Nephron (organoid): ENCODE results near the gene GARIN5A.

Source experiments
- H3K27ac Mint-ChIP-seq, 3 experiments: 2 replicates each; pipeline ENCODE4 v1.8.0; 2020; ENCODE audit warnings: mixed read lengths in 3 of 3, mild to moderate bottlenecking in 2 of 3, moderate library complexity in 1 of 3
- H3K27me3 Mint-ChIP-seq: 2 replicates; pipeline ENCODE4 v1.8.0; 2021; ENCODE audit warnings: low read depth, mild to moderate bottlenecking, moderate library complexity, mixed read lengths
- H3K36me3 Mint-ChIP-seq: 2 replicates; pipeline ENCODE4 v1.8.0; 2020; ENCODE audit warnings: low read depth, mixed read lengths
- H3K4me1 Mint-ChIP-seq: 2 replicates; pipeline ENCODE4 v1.8.0; 2020; ENCODE audit warnings: mixed read lengths
- H3K4me3 Mint-ChIP-seq, 3 experiments: 2 replicates each; pipeline ENCODE4 v1.8.0; 2020; ENCODE audit warnings: mild to moderate bottlenecking in 3 of 3, mixed read lengths in 3 of 3, moderate library complexity in 2 of 3
- H3K9me3 Mint-ChIP-seq: 2 replicates; pipeline ENCODE4 v1.8.0; 2020; ENCODE audit warnings: mixed read lengths
- TF ChIP-seq, protein P1 (sequence below), 3 experiments: fragments of 200-600 bp; sonication (generic); IDR thresholded peaks; one replicate each; pipeline ENCODE4 v1.5.0; 2021; ENCODE audit warnings: antibody characterized with exemption in 3 of 3; ENCODE audit not compliant: unreplicated experiment in 3 of 3

The GARIN5A gene

DNA sequence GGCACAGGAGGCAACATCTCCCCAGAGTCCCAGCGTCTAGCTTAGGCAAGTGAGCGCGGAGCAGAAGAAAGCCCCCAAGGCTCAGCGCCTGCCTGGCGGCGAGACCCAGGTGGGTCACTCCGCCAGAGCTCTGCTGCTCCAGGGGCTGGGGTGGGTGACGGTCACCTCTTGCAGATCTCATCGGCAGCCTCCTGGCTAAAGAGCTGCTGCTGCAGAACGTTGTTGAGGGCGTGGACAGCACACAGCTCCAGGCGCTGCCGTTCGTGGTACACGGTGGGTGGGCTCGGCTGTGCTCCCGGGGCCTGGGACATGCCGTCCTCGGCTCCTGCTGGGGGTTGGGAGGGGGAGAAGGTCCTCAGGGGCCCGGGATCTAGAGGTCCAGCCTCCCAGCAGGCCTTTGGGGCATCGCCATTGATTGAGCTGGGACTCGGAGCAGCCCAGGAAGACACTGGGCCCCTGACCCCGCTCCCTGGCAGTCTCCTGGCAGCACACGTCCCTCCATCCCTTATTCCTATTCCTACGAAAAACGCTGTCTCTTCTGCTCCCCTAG is 33.5 kb upstream of the GARIN5A start:
- Mint-ChIP-seq H3K4me1 (peaks cover 35% of the 10 kb centered on the region), H3K9me3 (no peaks in the 10 kb centered on the region), H3K36me3 (no peaks in the 10 kb centered on the region), H3K4me3 (peak overlapping the region; percentile 89 to 93 (median 91)), H3K27me3 (no peaks in the 10 kb centered on the region), H3K27ac (peak overlapping the region; percentile 71 to 85 (median 83))
- TF ChIP-seq, protein P1, sequence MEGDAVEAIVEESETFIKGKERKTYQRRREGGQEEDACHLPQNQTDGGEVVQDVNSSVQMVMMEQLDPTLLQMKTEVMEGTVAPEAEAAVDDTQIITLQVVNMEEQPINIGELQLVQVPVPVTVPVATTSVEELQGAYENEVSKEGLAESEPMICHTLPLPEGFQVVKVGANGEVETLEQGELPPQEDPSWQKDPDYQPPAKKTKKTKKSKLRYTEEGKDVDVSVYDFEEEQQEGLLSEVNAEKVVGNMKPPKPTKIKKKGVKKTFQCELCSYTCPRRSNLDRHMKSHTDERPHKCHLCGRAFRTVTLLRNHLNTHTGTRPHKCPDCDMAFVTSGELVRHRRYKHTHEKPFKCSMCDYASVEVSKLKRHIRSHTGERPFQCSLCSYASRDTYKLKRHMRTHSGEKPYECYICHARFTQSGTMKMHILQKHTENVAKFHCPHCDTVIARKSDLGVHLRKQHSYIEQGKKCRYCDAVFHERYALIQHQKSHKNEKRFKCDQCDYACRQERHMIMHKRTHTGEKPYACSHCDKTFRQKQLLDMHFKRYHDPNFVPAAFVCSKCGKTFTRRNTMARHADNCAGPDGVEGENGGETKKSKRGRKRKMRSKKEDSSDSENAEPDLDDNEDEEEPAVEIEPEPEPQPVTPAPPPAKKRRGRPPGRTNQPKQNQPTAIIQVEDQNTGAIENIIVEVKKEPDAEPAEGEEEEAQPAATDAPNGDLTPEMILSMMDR (IDR thresholded peaks at IDR 0.05; ENCODE audit: unreplicated experiment in 3 of 3) = no peak

DNA sequence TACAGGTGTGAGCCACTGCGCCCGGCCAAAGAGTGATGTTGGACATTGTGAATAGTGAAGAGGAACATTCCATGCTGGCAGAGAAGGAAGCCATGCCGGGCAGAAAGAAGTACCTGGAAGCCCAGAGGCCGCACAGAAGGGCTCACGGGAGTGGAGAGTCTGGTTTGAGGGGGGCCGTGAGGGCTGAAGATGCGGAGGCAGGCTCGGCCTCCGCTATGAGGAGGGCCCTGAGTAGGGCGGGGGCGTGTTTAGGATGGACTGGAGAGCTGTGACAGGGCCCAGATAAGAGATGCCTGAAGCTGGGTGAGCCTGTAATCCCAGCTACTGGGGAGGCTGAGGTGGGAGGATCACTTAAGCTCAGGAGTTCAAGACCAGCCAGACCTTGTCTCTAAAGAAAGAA is 32.7 kb upstream of the GARIN5A start:
- Mint-ChIP-seq H3K27ac (peak overlapping the region in 1 of 3 experiments; percentile 81), H3K36me3 (no peaks in the 10 kb centered on the region), H3K9me3 (no peaks in the 10 kb centered on the region), H3K4me1 (peaks cover 35% of the 10 kb centered on the region), H3K27me3 (no peaks in the 10 kb centered on the region), H3K4me3 (peak overlapping the region; percentile 76 to 93 (median 83))
- TF ChIP-seq, protein P1 (IDR thresholded peaks at IDR 0.05; ENCODE audit: unreplicated experiment in 3 of 3) = no peak

DNA sequence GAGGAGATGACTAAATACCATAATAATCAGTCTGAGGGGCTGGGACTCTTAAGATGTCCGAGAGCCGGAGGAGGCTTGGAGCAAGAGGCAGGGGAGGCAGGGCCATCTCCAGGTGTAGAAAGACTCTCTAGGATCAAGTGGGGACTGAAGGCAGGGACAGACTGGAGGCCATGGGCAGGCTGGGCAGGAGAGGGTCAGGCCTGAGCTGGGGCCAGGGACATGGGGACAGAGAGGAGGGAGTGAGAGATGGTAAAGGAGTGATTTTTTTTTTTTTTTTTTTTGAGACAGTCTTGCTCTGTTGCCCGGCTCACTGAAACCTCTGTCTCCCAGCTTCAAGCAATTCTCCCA is 32.2 kb upstream of the GARIN5A start:
- peaks cover 35% of the 10 kb centered on the region for H3K4me1 Mint-ChIP-seq
- peak overlapping the region; percentile 40 to 89 (median 81) for H3K27ac Mint-ChIP-seq
- no peaks in the 10 kb centered on the region for H3K36me3 Mint-ChIP-seq
- H3K27me3 Mint-ChIP-seq = no peaks in the 10 kb centered on the region
- H3K4me3 Mint-ChIP-seq = peak overlapping the region; percentile 67 to 82 (median 75)
- TF ChIP-seq, protein P1 (IDR thresholded peaks at IDR 0.05; ENCODE audit: unreplicated experiment in 3 of 3) = no peak
- no peaks in the 10 kb centered on the region for H3K9me3 Mint-ChIP-seq

DNA sequence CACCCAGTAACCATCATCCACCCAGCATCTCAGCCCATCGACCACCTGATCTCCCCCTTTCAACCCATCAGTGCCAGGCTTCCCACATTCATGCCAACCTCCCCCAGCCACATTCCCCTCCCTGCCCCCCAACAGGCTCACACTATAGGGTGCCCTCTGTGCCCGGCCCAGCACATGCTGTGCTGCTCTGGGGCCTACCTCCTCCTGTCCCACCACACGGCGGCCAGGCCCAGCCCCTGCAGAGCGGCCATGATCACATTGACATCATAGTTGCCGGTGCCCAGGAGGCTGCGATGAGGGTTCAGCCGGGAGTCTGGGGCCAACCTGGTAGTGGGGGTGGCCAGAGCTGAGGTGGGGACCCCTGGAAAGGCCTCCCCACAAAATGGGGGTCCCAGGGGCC is 30.7 kb upstream of the GARIN5A start:
- H3K4me3 Mint-ChIP-seq = peak overlapping the region in 2 of 3 experiments; percentile 36 to 61
- H3K27ac Mint-ChIP-seq = no peak overlapping the region
- no peaks in the 10 kb centered on the region for H3K36me3 Mint-ChIP-seq
- TF ChIP-seq, protein P1 (IDR thresholded peaks at IDR 0.05; ENCODE audit: unreplicated experiment in 3 of 3) = no peak
- peaks cover 35% of the 10 kb centered on the region for H3K4me1 Mint-ChIP-seq
- no peaks in the 10 kb centered on the region for H3K27me3 Mint-ChIP-seq
- no peaks in the 10 kb centered on the region for H3K9me3 Mint-ChIP-seq

DNA sequence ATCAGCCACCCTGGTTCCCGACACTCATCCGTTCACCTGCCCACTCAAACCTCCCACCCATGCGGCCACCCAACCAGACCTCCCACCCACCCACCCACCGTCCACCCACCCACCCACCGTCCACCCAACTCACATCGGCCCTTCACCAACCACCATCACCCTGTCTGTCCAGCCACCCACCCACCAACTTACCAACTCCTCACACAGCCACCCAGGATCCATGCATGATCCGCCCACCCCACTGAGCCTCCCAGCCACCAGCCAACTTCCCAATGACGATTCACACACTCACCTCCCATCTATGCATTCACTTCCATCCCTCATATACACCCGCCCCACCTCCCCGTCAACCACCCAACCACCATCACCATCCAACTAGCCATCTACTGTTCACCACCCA is 30.1 kb upstream of the GARIN5A start:
- TF ChIP-seq, protein P1 (IDR thresholded peaks at IDR 0.05; ENCODE audit: unreplicated experiment in 3 of 3) = no peak
- Mint-ChIP-seq H3K36me3 (no peaks in the 10 kb centered on the region), H3K4me1 (peaks cover 35% of the 10 kb centered on the region), H3K9me3 (no peaks in the 10 kb centered on the region), H3K27me3 (peaks cover 3% of the 10 kb centered on the region), H3K4me3 (no peak overlapping the region), H3K27ac (no peak overlapping the region)

DNA sequence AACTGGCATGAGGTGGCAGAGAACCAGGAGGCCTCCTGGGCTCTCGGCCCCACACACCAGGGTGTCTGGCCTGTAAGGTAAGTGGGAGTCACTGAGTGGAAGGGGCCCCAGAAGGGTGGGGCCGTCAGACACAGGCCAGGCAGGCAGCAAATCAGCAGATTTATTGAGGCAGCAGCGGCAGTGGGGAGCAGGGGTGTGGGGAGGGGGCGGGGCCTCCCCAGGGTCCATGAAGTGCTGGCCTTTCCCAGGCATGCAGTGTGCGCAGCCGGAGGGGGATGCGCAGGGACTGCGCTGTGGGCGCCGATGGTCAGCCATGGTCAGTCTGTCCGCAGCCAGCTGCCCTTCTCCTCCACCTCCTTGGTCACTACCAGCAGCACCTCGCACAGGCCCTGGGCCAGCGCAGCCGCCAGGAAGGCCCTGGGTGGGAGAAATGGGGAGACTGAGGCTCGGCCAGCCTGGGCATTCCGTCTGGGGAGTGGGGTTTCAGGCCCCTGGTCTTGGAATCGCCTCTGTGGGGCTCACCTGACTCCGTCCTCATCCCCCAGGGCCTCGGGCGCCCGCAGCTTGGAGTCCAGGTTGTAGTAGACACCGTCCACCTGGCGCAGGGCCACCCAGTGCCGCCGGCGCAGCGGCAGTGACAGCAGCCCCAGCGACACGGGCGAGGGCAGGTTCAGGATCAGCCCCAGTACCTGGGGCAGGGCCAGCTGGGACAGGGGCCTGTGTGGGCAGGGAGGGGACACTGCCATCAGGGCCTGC is 29.4 kb upstream of the GARIN5A start:
- Mint-ChIP-seq H3K36me3 (no peaks in the 10 kb centered on the region), H3K4me3 (no peak overlapping the region), H3K27ac (no peak overlapping the region), H3K27me3 (peaks cover 4% of the 10 kb centered on the region), H3K9me3 (no peaks in the 10 kb centered on the region), H3K4me1 (peaks cover 30% of the 10 kb centered on the region)
- TF ChIP-seq, protein P1 (IDR thresholded peaks at IDR 0.05; ENCODE audit: unreplicated experiment in 3 of 3) = no peak
